Middle frontal gyrus (tissue), 1 donor: ENCODE measurements around the gene CPNE2.
A peak's percentile ranks its signal among the peaks of the same experiment; 100 is the strongest.
"Not testable (repeated sequence)": the region's sequence is repeated elsewhere in the genome, so short reads cannot be mapped to it uniquely, and the experiment has no call there.

ENCODE experiments used
- DNase-seq: peaks from one replicate; pipeline ENCODE4 v3.0.0-alpha.2; 2015; ENCODE audit warnings: low spot score; ENCODE audit errors: extremely low spot score

CPNE2 gene

DNA sequence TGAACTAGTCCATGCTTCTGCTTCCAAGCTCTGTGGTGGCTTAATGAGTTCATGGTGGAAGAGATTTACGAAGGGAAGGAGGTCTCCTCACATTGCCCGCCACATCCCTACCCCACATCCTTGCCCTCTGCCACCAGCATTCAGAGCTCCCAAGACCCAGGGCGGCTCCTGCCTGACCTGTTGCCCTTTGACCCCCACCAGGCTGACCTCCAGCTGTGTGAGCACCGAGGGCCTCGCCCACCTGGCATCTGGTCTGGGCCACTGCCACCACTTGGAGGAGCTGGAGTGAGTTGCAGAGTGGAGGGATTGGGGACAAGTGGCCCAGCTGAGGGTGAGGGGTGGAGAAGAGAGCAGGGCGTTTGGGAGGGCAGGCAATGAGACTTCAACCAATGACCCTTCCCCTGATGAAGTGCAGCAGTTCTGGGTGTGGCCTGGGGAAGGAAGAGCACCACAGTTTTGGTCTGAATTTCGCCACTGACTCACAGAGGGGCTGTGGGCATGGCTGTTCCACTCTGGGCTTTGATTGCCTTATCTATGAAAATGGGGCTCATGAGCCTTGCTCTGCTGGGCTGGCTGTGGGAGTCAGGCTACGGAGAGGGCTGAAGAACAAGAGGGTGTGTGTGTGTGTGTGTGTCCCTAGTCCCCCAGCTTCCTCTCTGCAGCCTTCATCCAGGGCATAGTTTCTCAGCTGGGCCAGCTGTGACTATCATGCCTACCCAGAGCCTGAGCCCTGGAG lies 22.6 kb upstream of the CPNE2 start:
- DNase-seq = no peak

DNA sequence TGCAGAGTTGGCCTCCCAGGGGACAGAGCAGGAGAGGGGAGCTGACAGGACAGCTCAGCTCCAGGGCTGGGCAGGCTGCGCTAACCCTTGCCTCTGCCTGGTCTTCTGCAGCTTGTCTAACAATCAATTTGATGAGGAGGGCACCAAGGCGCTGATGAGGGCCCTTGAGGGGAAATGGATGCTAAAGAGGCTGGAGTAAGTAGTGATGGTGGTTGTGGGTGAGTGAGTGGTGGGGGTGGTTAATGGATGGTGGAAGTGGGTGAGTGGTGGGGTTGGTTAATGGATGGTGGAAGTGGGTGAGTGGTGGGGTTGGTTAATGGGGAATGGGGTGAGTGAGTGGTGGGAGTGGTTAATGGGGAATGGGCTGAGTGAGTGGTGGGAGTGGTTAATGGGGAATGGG lies 22.0 kb upstream of the CPNE2 start:
- no peak for DNase-seq

DNA sequence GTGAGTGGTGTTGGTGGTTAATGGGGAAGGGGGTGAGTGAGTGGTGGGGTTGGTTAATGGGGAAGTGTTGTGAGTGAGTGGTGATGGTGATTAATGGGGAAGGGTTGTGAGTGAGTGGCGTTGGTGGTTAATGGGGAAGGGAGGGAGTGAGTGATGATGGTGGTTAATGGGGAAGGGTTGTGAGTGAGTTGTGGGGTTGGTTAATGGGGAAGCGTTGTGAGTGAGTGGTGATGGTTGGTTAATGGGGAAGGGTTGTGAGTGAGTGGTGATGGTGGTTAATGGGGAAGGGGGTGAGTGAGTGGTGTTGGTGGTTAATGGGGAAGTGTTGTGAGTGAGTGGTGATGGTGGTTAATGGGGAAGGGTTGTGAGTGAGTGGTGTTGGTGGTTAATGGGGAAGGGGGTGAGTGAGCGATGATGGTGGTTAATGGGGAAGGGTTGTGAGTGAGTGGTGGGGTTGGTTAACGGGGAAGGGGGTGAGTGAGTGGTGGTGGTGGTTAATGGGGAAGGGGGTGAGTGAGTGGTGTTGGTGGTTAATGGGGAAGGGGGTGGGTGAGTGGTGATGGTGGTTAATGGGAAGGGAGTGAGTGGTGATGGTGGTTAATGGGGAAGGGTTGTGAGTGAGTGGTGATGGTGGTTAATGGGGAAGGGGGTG lies 21.2 kb upstream of the CPNE2 start:
- DNase-seq = not testable (repeated sequence)

DNA sequence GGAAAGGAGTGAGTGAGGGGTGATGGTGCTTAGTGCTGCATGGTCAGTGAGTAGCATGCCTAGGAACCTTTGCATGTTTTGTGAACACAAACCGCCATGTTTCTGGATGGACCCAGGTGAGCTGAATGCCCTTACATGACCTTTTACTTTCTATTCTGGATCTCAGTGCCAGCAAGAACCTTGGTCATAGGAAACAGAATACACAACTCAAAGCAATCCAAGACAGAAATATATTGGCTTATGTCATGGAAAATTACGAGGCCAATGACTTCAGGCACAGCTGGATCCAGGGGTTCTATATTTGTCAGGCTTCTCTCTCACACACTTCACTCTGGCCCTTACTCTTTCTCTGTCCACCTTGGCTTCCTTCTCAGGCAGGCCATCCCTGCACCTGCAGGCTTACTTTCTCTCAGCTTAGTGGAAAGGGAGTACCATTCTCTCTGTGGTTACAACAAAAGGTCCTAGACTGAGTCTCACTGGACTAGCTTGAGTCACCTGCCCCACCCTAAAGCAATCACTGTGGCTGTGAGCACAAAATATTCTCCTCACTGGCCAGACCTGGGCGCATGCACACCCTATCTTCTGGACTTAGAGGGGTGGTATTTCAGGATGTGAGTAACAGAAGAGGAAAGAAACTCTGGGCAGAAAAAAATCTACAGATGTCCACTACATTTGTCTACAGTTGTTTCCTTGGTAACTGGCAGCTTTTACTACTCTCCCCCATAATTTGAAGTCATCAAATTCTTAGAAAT lies 20.4 kb upstream of the CPNE2 start:
- DNase-seq = no peak

DNA sequence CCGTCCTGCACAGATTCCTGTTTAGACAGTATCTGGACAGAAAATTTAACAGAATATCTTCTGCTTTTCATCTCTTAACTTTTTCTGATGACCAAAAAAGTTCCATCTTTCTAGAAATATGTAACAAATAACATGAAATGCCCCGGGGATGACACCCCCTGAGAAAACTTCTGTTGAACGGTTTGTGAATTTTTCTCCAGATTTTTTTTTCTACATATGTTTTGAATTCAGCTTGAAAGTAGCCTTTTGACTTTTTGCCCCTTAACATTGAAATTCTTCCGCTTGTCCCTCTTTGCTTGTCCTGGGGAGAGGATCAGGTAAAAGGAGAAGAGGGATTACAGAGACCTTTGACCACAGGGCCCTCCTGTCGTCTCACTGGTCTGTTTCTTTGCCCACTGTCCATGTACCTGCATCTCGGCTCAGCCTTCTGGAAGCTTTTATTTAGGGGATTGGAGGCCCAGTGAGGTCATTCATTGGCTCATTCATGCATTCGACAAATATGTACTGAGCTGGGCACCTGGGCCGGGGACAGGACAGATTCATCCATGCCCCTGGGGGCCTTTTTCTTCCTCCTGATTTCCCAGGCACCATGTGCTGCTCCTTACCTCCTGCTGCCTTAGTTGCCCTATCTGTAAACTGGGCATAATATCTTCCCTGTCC lies 19.6 kb upstream of the CPNE2 start:
- DNase-seq = no peak

DNA sequence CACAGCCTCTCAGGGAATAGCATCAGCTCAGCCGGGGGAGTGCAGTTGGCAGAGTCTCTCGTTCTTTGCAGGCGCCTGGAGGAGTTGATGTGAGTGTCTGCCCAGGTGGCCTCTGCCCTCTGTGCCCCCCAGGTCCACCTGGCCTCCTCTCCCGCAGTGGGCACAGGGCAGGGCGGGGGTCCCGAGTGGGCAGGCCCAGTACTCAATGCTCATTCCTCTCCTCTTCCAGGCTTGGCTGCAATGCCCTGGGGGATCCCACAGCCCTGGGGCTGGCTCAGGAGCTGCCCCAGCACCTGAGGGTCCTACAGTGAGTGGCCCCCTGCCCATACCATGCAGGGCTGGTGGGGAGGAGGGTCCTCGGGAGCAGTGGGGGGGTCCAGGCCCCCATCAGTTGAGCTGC lies 14.7 kb upstream of the CPNE2 start:
- DNase-seq = no peak

DNA sequence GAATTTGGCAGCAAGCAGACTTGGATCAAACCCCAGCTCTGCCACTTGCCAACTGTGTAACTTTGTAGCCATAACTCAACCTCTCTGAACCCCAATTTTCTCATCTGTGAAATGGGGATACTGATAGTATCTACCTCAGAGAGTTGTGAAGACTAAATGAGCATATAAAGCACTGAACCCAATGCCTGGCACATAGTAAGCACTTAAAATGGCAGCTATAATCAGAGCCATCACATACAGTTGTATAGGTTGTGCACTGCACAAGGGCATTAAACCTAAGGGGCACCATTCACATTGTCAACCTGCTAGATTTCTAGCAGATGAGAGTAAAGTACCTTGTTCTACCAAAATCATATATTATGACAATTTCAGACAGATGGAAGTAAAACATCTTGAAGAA lies 10.6 kb upstream of the CPNE2 start:
- no peak for DNase-seq

DNA sequence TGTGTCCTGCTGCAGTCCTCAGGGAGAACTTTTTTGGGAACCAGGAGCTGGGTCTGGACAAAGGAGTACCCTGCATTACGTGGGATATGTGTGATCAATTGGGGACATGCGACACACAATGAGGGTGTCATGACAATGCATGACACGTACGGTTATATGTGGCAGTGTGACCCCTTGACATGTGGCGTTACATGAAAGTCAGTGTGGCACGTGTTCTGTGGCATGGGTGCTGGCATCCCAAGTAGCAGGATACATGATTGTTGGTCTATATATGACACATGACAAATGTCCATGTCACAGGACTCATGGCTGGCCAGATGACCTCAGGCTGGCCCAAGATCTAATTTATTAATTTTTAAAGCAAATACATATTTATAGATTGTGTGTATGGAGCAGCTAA lies 9.7 kb upstream of the CPNE2 start:
- DNase-seq = no peak

DNA sequence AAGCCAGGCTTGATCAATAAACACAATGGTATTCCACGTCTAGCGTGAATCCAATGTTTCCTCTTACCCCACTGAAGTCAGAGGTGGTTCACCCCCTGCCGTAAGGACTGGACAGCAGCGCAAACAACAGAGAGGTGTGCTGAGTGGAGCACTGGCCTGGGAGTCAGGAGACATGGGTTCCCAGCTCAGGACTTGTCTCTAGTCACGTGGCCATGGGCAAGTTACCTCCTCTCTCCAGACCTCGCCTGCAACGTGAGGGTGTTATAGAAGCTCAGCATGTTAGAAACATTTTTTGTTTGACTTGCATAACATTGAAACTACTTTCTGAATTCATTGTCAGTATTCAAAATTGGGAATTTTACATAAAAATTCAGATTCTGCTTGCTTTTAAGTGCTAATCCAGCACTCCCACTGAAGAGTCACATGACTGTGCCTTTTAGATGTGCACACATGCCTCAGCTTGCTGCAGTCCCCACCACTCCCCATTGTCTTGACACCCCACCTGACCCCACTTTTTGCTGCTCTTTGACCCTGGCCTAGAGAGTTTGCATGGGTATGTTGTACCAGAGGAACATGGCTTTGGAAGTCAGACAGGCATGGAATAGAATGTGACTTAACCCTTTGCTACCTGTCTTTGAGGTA lies 8.8 kb upstream of the CPNE2 start:
- DNase-seq = no peak

DNA sequence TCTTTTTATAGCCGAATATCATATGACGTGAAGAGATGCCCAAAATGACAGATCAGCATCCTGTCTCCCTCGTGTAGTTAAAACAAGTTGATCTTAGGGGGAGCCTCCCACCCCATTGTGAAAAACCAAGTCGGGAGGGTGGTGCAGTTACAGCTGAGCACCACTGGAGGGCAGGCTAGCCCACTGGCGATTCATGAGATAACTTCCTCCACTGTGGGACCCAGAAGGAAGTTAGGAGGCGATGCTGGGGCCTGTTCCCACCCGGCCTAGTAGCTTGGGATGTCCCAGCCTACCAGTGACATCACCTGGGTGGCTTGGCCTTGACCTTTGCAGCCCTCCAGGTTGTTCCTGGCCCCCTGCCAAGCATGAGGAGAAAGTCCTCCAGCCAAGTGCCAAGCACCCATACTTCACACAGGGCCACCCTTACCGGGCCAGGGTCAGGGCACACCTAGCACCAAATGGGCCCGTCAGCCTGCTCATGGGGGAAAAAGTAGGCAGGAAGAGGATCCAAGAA lies 8.1 kb upstream of the CPNE2 start:
- peak; percentile 60 for DNase-seq

DNA sequence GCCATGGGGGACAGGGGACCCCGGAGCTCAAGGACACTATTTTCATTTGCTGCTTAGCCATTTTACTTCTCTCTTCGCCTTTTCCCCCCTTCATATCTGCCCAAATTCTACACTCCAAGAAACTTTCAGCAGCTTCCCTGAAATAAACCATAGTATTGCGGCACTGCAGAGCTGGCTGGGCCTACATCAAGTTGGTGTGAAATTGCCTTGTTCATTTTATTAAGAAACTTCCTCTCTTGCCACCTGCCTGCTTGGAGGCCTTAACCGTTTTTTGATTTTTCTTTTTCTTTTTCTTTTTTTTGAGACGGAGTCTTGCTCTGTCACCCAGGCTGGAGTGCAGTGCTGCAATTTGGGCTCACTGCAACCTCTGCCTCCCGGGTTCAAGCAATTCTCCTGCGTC lies 7.4 kb upstream of the CPNE2 start:
- no peak for DNase-seq

DNA sequence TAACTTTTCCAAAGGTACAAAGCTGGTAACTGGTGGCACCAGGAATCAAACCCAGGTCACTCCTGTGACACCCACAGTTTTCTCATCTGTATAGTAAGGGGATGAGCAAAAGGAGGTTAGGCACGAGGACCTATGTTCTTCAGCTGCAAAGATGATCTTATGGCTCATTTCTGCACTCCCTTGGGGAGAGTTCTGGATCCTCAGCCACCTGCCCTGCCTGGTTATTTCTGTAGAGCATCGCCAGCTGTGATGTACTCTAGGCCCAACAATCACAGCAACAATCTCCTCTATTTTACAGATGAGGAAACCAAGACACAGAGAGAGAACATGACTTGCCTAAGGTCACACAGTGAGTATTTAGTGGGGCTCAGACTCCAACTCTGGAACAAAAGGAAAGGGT lies 5.4 kb upstream of the CPNE2 start:
- DNase-seq = no peak

DNA sequence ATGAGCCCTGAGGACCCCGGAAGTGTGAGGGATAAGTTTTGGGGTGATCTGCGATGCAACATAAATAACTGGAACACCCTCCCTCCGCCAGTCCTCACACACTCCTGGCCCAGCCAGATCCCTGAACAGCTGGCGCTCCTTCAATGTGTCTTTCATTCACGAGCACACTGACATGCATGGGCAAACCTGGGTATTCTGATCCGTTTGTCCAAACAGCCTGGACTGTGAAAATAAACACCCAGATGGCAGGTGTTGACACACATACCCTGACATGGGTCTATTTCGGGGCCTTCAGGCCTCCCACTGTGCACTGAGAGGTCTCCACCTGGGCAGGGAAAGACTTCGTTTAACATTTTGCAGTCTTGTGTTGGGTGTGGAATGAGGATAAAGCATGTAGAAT lies 3.0 kb upstream of the CPNE2 start:
- DNase-seq = no peak

DNA sequence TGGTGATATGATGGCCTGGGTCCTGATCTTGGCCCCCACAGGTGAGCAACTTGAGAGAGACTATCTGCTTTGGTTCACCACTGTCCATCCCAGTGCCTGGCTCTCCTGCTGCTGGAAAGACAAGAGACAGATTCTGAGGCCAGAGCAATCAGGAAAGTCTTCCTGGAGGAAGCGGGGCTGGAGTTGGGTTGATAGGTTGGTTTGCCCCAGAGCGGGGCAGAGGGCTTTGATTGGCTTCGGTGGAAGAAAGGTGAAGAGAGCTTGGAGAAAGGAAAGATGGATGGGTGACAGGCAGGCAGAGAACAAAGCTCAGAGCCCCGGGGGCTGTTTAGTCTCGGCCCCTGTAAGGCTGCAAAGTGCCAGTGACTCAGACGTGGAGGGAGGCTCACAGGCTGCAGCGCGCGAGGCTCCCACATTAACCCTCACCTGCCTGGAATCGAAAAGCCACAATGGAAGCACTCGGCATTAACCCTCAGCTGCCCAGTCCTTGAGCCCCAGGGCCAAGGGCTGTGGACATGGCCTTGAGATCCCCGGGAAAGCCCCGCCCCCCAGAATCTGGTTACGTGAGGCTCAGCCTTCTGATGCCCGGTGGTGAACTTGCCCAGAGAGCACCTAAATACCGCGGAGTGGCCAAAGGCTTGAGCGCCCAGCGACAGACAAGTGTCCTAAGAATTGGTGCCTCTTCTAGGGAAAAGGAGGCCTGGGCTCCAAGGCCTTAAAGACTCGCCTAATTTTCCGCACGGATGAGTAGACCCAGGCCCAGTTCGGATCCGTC lies 996 bp upstream of the CPNE2 start:
- no peak for DNase-seq

DNA sequence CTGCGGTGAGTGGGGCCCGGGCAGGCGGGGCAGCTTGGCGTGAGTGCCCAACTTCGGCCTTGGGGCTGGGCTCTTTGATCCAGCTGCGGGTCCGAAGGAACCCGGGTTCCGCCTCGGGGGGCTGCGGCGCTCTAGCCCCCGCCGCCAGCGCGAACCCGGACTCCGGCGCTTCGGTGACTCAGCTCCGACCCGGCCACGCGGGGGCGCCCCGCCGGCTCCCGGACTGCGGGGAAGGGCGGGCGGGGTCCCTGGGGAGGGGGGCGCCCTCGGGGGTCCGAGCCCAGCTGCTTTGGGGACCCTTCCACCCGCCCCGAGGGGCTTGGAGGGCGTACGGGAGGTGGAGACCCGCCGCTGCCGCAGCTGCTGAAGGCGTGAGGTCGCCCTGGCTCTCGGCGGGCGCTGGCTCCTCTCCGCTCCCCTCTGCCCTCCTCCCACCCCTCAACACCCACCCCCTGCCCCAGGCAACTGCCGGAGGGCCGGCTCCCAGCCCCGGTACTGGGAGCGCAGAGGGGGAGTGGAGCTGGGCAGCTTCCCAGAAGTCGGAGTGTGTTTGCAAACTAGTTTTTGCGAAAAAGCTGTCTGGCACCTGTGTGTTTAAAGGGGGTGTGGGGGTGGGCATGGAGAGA lies 516 bp downstream of the CPNE2 start:
- DNase-seq = no peak

DNA sequence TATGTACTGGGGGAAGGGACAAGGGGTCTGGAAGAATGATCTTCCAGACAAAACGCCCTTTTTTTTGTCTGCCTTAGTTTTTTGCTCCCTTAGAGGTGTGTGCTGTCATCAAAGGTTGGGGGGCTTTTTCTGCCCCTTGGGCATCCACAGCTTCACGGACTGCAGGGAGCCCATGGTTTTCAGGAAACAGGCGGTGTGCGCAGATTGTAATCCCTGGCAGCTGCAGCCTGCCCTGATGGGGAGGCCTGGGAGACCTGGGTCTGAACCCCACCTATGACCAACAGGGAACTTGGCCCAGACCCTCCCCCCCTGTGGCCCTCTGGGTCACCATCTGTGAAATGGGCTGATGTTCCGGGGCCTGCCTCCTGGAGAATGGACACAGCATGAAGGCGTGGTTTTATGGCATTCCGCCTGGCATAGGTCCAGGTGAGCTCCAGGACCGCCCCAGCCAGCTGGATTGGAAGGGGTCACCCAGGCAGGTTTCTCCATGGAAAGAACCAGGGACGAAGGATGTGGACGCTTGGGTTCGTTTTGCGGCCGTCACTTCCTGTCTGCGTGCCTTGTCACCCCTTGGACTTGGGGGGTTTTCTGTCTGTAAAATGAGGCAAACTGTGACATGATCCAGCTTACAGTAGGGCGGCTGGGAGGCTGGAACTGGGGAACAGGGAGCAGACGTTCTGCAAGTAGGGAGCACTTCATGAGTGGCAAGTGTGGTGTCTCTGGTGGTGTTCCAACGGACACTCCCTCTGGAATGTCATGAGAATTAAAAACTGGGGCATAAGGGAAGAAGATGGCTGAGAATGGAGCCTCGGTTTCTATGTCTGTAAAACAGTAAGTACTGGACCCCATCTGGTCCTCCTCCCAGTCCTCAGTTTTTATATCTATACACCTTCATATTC lies 1.5 kb downstream of the CPNE2 start:
- no peak for DNase-seq

DNA sequence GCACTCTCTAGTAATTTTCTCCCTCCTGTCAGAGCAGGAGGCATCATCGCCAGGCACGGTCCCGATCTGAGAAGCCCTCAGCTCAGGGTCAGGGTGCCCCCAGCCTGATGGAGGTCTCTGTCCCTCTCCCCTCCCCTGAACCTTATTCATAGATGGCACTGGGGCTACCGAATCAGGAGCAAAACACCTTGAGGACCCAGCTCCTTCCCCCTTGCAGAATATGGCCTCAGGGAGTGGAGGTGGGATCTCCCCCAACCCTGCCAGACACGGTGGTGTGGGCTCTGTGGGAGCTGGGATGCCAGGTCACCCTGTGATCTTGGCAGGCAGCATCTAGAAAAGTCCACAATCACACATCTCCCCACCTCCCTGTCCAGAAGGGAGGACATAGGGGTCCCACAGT lies 2.5 kb downstream of the CPNE2 start:
- no peak for DNase-seq

DNA sequence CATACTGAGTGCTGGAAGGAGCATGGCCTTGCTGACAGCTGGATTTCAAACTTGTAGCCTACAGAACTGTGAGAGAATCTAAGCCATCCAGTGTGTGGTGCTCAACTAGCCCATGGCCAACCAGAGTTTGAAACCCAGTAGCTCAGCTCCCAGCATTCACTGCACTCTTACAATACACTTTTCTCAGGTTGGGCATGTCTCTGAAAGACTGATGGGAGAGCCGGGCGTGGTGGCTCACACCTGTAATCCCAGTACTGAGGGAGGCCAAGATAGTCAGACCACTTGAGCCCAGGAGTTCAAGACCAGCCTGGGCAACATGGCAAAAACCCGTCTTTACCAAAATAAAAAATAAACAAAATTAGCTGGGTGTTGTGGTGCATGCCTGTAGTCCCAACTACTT lies 3.8 kb downstream of the CPNE2 start:
- DNase-seq = no peak

DNA sequence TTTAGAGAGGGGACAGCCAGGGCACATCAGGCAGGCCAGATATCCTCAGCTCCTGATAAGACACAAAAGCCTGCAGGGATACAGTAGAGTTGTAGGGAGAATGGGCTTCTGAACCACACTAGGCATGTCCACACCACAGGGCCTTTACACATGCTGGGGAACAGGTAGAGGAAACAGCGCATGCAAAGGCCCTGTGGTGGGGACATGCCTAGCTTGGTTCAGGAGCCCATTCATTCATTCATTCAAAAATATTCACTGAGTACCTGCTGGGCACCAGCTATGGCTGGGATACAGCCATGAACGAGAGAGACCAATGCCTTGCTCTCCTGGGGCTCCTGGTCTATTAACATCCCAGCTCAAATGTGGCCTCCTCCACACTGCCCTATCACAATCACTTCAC lies 4.4 kb downstream of the CPNE2 start:
- no peak for DNase-seq
